Activated naive CD8-positive, alpha-beta T cell treated with anti-CD3 and anti-CD28 coated beads for 36 hours (primary cell): ENCODE measurements around the gene CTNNBL1. TPM values are rescaled to one million over a fixed set of nuclear protein-coding genes. Genes with fewer than 3 reads are reported as not detected.
"Not testable (repeated sequence)": the region's sequence is repeated elsewhere in the genome, so short reads cannot be mapped to it uniquely, and the experiment has no call there.

Experiments
- DNase-seq: peaks from one replicate; pipeline ENCODE4 v3.0.0; 2021
- H3K27ac Mint-ChIP-seq: one replicate; pipeline ENCODE4 v1.8.0; 2022; ENCODE audit warnings: mild to moderate bottlenecking, moderate library complexity, mixed read lengths
- H3K27me3 Mint-ChIP-seq: one replicate; pipeline ENCODE4 v1.8.0; 2022; ENCODE audit warnings: mild to moderate bottlenecking, mixed read lengths
- H3K36me3 Mint-ChIP-seq: one replicate; pipeline ENCODE4 v1.8.0; 2021; ENCODE audit warnings: mild to moderate bottlenecking, mixed read lengths
- H3K4me1 Mint-ChIP-seq: one replicate; pipeline ENCODE4 v1.8.0; 2021; ENCODE audit warnings: mixed read lengths
- H3K4me3 Mint-ChIP-seq: one replicate; pipeline ENCODE4 v1.8.0; 2022; ENCODE audit warnings: mild to moderate bottlenecking, moderate library complexity, mixed read lengths
- H3K9me3 Mint-ChIP-seq: one replicate; pipeline ENCODE4 v1.8.0; 2022; ENCODE audit warnings: mixed read lengths
- total RNA-seq, 2 experiments: library from RNA; stranded (reverse); gene quantifications; one replicate each; pipeline ENCODE4 v1.2.3, GENCODE V29; 2021

Gene CTNNBL1
- total RNA-seq, 2 experiments from 2014 or later: 85.6 to 98.4 TPM

DNA sequence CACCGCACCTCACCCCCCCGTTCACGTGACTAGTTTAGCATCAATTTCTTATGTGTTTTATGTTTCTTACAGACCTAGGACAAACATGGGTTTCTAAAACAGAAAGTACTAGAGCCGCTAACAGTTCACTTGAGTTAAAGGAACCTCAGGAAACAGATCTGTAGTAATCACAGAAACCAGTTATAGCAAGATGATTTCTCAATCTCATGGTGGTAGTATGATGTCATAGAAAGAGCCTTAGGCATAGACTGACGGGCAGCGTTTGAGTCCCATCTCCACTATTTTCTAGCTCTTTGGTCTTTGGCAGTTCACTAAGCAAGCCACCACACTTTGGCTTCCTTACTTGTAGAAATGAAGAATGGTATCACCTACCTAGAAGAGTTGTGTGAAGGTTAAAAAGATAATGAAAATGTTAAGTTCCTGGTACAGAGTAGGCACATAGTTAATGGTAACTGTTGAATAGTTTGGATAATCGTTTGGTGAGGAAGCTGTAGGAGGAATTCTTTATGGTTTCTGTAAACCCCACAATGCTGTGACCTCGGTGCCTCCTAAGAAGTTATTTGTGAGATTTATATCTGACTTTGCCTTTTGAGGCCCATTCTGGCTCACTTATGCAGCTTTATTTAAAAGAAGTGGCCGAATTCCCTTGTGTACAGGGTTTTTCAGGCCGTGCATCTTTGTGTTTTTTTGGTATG is 21.3 kb downstream of the CTNNBL1 start:
- H3K4me1 Mint-ChIP-seq: peaks cover 14% of the 10 kb centered on the region
- no peaks in the 10 kb centered on the region for H3K27me3 Mint-ChIP-seq
- H3K27ac Mint-ChIP-seq: no peak overlapping the region
- peaks cover 26% of the 10 kb centered on the region for H3K36me3 Mint-ChIP-seq
- H3K4me3 Mint-ChIP-seq: no peak overlapping the region
- DNase-seq: no peak
- H3K9me3 Mint-ChIP-seq: peaks cover 2% of the 10 kb centered on the region

DNA sequence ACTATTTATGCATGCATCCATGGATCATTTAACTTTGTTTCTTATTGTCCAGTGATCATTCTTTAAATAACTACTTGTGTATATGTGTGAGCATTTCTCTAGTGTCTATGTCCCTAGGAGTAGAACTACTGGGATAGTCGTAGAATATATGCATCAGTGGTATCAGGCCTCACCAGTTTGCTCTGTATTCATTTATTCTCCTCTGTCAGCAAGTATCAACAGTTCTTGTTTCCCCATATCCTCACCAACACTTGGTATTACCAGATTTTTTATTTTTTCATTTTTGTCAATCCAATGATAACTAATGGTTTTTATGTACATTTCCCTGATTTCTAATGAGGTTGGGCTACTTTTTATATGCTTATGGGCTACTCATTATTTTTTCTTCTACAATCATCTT is 27.9 kb downstream of the CTNNBL1 start:
- H3K27ac Mint-ChIP-seq: no peak overlapping the region
- peaks cover 10% of the 10 kb centered on the region for H3K4me1 Mint-ChIP-seq
- no peak overlapping the region for H3K4me3 Mint-ChIP-seq
- no peaks in the 10 kb centered on the region for H3K27me3 Mint-ChIP-seq
- DNase-seq: no peak
- peaks cover 8% of the 10 kb centered on the region for H3K9me3 Mint-ChIP-seq
- H3K36me3 Mint-ChIP-seq: peaks cover 14% of the 10 kb centered on the region

DNA sequence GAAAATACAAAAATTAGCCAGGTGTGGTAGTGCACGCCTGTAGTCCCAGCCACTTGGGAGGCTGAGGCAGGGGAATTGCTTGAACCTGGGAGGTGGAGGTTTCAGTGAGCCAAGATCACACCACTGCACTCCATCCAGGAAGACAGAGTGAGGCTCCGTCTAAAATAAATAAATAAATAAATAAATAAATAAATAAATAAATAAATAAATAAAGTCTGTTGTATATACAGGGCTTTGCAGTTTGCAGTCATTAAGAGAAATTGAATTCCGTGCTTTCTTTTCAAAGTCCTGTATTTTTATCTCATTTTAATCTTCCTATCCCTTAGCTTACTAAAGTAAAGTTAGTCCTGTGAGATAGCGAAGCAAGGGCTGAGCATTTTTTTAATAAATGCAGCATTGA is 28.5 kb downstream of the CTNNBL1 start:
- H3K36me3 Mint-ChIP-seq: peaks cover 12% of the 10 kb centered on the region
- not testable (repeated sequence) for H3K27me3 Mint-ChIP-seq, H3K4me3 Mint-ChIP-seq, DNase-seq, H3K9me3 Mint-ChIP-seq, H3K27ac Mint-ChIP-seq
- peaks cover 10% of the 10 kb centered on the region for H3K4me1 Mint-ChIP-seq

DNA sequence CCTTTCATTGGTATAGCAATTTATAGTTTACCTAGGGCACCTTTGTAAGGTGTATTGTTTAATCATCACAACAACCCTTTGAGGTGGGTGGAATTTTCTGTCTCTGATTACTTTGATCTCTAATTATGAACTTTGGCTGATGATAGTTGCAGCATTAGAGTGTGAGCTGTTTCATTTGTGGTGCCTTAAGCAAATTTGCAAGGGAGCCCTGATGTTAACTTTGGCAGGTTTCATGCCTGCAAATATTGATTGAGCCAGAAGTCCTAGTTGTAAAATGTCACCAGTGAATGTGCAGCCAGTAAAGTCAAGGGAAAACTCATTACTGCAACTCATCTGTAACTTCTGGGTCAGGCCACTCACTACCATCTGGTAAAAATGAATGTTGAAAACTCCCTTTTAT is 29.8 kb downstream of the CTNNBL1 start:
- Mint-ChIP-seq H3K9me3 (peaks cover 7% of the 10 kb centered on the region), H3K4me1 (peaks cover 12% of the 10 kb centered on the region), H3K4me3 (no peak overlapping the region), H3K27ac (no peak overlapping the region), H3K27me3 (no peaks in the 10 kb centered on the region), H3K36me3 (peaks cover 10% of the 10 kb centered on the region)
- DNase-seq: no peak

DNA sequence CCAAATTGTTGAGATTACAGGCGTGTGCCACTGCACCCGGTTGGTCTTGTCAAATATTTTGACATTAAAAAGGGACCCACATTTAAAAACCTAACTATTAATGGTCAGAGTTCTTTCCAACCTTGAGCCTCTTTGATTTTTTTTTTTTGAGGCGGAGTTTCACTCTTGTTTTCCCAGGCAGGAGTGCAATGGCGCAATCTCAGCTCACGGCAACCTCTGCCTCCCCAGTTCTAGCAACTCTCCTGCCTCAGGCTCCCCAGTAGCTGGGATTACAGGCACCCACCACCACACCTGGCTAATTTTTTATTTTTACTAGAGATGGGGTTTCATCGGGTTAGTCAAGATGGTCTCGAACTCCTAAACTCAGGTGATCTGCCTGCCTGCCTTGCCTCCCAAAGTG is 31.3 kb downstream of the CTNNBL1 start:
- Mint-ChIP-seq H3K27me3 (no peaks in the 10 kb centered on the region), H3K4me1 (peaks cover 16% of the 10 kb centered on the region), H3K27ac (no peak overlapping the region), H3K4me3 (no peak overlapping the region), H3K9me3 (peaks cover 7% of the 10 kb centered on the region), H3K36me3 (peaks cover 9% of the 10 kb centered on the region)
- no peak for DNase-seq

DNA sequence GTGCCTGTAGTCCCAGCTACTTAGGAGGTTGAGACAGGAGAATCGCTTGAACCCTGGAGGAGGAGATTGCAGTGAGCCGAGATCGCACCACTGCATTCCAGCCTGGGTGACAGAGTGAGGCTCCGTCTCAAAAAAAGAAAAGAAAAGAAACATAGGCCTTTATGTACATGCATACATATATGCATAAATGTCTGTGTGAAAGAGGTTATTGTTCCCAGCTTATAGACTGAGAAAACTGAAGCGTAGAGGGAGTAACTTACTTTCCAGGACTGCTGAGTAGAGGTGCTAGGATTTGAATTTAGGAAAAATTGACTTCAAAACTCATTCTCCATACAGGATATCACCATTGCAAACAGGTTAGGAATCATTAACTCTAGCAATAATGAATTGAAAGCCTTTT is 32.0 kb downstream of the CTNNBL1 start:
- H3K36me3 Mint-ChIP-seq: peaks cover 7% of the 10 kb centered on the region
- peaks cover 16% of the 10 kb centered on the region for H3K4me1 Mint-ChIP-seq
- H3K9me3 Mint-ChIP-seq: peaks cover 4% of the 10 kb centered on the region
- no peak overlapping the region for H3K27ac Mint-ChIP-seq
- no peaks in the 10 kb centered on the region for H3K27me3 Mint-ChIP-seq
- H3K4me3 Mint-ChIP-seq: no peak overlapping the region
- DNase-seq: no peak

DNA sequence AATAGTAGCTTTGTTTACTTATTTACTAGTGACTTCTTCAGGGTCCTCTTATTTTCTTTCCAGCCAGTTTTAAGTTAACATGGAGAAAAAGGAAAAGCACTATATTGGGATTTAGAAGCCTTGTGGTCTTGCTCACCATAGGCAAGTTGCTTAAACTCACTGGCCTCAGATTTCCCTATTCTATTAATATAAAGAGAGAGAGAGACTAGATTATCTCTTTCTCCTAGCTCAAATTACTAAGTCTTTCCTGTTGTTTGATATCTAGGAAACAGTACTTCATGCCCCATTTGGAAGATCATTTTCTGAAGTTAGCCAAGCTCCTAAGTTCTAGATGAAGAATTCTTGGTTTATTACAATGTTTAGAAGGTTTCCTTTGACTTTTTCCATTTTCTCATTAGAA is 32.5 kb downstream of the CTNNBL1 start:
- Mint-ChIP-seq H3K4me3 (no peak overlapping the region), H3K4me1 (peaks cover 16% of the 10 kb centered on the region), H3K36me3 (peaks cover 7% of the 10 kb centered on the region), H3K27ac (no peak overlapping the region), H3K27me3 (no peaks in the 10 kb centered on the region), H3K9me3 (peaks cover 4% of the 10 kb centered on the region)
- DNase-seq: no peak

DNA sequence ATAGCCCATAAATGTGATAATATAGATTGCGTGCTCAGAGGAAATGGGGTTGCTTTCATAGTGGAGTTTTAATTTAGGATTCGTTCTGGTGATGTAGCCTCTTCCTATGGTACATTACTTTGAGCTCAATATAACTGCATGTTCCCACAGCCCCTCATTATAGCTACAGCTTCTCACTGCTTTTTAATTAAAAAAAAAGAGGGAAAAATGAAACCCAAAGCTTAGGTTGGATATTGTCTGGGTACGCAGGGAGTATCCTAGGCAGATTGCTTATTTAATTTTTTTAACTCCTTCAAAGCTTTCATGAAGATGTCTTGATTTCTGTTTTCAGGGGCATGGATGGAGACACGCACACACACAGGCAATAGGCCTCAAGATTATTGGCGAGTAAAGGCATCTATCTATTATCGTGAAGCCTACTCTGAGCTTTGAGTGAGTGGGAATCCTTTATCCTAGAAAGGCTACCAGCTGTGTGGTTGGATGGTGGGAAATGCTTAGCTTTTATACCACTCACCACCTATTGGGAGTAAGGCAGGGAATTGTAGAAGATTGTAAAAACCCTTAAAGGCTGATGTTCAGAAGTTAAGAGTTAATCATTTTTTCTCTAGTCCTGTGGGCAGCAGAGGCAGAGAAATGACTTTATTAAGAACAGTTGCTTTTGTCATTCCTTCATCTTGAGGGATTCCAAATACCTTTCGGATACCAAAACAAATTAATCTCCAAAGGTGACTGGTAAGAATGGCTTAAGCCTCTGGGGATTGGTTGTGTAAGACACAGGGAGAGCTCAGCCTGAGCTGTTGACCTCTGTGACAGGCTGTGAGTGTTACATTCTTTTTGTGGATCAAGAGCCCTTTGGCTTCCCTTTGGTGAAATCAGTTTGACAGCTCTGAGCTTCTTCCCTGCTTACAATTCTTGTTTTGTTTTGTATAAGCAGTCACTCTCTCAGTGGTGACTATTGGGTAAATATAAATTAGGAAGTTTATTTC is 33.4 kb downstream of the CTNNBL1 start:
- DNase-seq: no peak
- Mint-ChIP-seq H3K4me3 (no peak overlapping the region), H3K27ac (no peak overlapping the region), H3K4me1 (peaks cover 16% of the 10 kb centered on the region), H3K36me3 (peaks cover 6% of the 10 kb centered on the region), H3K9me3 (no peaks in the 10 kb centered on the region), H3K27me3 (no peaks in the 10 kb centered on the region)

DNA sequence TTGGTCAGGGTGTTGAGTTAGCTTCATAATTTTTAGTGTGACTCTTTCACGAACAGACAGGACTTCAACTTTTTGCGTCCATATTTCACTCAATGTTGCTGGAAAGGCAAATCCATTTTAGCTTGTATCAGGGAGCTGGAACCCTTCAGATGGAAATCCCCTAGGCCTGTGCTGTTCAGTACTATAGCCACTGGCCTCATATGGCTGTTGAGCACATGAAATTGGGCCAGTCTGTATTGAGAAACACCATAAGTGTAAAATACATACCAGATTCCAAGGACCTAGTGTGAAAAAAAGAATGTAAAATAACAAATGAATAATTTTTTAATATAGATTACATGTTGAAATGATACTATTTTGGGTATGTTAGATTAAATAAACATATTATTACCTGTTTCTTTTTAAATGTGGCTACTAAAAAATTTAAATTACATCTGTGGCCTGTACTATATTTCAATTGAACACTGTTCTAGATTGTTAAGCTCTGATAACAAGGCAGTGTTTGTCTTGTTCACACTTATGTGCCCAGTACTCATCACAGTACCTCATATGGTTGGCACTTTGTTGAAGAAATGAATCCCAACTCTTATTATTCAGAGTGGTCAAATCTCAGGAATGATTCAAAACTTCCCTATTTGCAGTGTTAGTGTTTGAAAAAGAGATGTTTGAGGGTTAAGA is 34.3 kb downstream of the CTNNBL1 start:
- no peak overlapping the region for H3K4me3 Mint-ChIP-seq
- DNase-seq: no peak
- H3K27me3 Mint-ChIP-seq: no peaks in the 10 kb centered on the region
- H3K9me3 Mint-ChIP-seq: no peaks in the 10 kb centered on the region
- peaks cover 12% of the 10 kb centered on the region for H3K36me3 Mint-ChIP-seq
- peaks cover 16% of the 10 kb centered on the region for H3K4me1 Mint-ChIP-seq
- H3K27ac Mint-ChIP-seq: no peak overlapping the region

DNA sequence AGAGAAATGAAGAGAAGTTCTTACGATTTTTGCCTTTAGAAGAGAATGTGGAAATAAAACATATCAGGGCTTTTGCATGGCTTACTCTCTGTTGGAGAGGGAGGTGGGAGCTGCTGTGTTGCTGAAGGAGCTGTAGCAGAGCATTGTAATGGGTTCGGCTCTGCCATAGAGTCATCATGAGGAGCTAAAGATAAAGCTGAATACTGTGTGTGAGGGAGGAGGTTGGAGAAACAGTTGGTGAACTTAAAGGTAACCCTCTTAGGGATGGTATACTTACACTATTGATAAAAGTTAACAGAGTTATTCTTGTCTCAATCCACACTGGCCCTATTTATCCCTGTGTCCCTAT is 34.8 kb downstream of the CTNNBL1 start:
- H3K4me3 Mint-ChIP-seq: no peak overlapping the region

DNA sequence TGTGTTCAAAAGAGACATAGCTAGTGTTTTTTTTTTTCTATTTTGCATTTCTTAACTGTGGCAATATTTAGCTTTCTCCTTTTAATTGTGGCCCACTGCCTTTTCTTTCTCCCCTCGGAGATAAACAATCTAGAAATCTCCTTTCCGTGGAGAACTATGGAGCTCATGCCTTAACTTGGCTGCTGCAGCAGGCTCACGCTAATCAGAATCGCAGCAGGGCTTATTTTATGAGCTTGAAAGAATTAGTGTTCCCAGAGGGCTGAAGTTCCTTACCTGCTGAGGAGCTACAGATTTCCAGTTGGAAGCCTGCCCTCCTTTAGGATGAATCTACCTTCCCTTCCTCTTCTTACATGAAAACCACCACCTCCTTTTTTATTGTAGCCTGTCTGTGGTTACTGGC is 35.6 kb downstream of the CTNNBL1 start:
- no peak overlapping the region for H3K4me3 Mint-ChIP-seq
- H3K9me3 Mint-ChIP-seq: no peaks in the 10 kb centered on the region
- H3K36me3 Mint-ChIP-seq: peaks cover 14% of the 10 kb centered on the region
- DNase-seq: no peak
- peaks cover 17% of the 10 kb centered on the region for H3K4me1 Mint-ChIP-seq
- H3K27me3 Mint-ChIP-seq: no peaks in the 10 kb centered on the region
- no peak overlapping the region for H3K27ac Mint-ChIP-seq

More for the DNA sequence above, 34.8 kb downstream of the CTNNBL1 start:
- Mint-ChIP-seq H3K9me3 (no peaks in the 10 kb centered on the region), H3K36me3 (peaks cover 13% of the 10 kb centered on the region), H3K27me3 (no peaks in the 10 kb centered on the region), H3K27ac (no peak overlapping the region), H3K4me1 (peaks cover 16% of the 10 kb centered on the region)
- DNase-seq: no peak

DNA sequence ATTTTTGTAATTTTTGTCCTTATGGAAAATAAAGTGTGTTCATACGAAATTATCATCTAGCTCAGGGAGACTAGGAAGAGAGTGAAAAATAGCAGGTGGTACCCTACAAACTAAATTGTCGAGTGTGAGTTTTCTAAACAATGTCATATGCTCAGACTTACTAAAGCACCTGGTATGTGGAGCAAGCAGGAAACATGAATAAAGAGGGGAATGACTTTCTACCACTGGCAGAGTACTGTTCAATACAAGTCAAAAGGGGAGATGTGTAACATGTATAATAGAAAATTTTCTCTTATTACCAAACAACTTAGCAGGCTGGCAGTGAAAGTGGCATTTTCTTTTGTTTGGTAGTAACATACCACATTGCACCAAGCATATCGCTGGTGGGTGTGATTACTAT is 36.1 kb downstream of the CTNNBL1 start:
- H3K4me3 Mint-ChIP-seq: no peak overlapping the region
- H3K27me3 Mint-ChIP-seq: no peaks in the 10 kb centered on the region
- H3K9me3 Mint-ChIP-seq: no peaks in the 10 kb centered on the region
- H3K27ac Mint-ChIP-seq: no peak overlapping the region
- no peak for DNase-seq
- peaks cover 18% of the 10 kb centered on the region for H3K4me1 Mint-ChIP-seq
- peaks cover 17% of the 10 kb centered on the region for H3K36me3 Mint-ChIP-seq

DNA sequence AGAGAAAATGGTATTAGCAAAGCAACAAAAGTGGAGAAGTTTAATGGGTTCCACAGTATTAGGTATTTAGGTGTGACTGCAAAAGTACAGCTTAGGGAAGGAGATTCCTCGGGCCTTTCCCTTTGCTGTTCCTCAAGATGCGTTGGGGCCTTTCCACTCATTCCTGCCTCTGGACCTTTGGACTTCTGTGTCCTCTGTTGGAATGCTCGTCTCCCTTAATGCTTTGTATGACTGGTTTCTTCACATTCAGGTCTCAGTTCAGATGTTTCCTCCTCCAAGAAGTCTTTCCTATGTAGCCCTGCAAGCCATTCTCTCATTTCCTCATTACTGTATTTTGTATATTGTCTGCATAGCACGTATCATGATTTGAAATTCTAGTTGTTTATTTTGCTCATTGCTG is 39.6 kb downstream of the CTNNBL1 start:
- DNase-seq: no peak
- Mint-ChIP-seq H3K36me3 (peaks cover 32% of the 10 kb centered on the region), H3K27ac (no peak overlapping the region), H3K4me3 (no peak overlapping the region), H3K9me3 (no peaks in the 10 kb centered on the region), H3K4me1 (peaks cover 18% of the 10 kb centered on the region), H3K27me3 (no peaks in the 10 kb centered on the region)

DNA sequence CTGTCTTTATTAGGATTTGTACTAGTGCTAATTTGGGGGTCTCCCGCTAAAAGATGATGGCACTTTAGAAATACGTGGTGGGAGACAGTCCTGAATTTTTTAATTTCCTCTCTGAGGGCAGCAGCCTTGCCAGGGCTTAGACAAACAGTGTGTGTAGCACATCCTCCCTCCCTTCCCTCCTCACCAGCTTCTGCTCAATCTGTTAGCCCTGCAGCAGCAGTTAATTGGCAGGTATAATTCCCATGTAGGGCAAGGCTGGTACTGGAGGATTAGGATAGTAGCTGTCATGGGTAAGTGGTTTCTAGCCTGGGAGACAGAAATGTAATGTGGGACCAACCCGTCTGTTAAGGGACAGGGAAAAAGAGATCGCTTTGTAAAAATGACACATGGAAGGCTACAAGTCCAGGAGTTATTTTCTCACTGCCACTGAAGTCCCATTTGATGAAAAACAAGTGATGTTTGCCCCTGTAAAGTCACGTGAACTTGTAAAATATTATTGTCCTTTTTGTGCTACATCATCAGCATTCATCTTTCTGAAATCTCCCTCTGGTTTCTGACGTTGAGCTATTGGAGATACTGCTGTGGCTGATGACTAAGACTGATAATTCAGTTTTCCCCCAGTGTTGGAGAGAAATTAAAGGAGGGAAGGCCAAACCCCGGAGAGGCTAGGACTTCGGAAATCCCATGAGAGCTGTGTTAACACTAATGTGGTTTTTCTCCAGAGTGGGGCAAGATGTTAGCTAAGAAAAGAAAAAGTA is 40.6 kb downstream of the CTNNBL1 start:
- Mint-ChIP-seq H3K4me3 (no peak overlapping the region), H3K4me1 (peaks cover 16% of the 10 kb centered on the region), H3K27me3 (no peaks in the 10 kb centered on the region), H3K36me3 (peaks cover 32% of the 10 kb centered on the region), H3K27ac (peak overlapping the region; percentile 4), H3K9me3 (no peaks in the 10 kb centered on the region)
- no peak for DNase-seq

DNA sequence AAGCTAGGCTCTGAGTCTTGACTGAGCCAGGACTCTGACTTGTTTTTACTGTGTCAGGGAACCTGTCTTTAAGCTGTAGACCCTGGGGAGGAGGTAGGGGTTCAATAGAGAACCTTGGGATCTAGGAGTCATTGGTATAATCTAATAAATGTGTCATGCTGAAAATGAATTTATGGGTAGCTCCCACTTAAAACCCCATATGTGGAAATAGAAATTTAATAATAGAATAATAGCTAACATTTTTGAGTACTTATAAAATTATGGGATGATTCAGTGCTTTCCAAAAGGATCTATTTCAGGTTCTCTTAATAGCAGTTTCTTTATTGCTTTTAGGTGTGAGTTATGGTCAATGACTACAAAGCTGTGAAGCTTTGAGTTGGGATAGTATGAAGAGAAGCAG is 41.7 kb downstream of the CTNNBL1 start:
- no peaks in the 10 kb centered on the region for H3K27me3 Mint-ChIP-seq
- peaks cover 36% of the 10 kb centered on the region for H3K36me3 Mint-ChIP-seq
- no peak overlapping the region for H3K27ac Mint-ChIP-seq

More for the DNA sequence above, 41.7 kb downstream of the CTNNBL1 start:
- no peak for DNase-seq
- Mint-ChIP-seq H3K9me3 (no peaks in the 10 kb centered on the region), H3K4me3 (no peak overlapping the region), H3K4me1 (peaks cover 13% of the 10 kb centered on the region)
